Eye (tissue), 1 donor: ENCODE measurements around the gene HSD17B7.

Experiments used
- DNase-seq: peaks from one replicate; pipeline ENCODE4 v3.0.0-alpha.2; 2015

The HSD17B7 gene

GRCh38 chr1:162861101-162861500, 70.6 kb downstream of the HSD17B7 start, which contains the start of gene CCDC190:
Gene CCDC190, minus strand, starts transcription at chr1:162861175. Its CDS starts 1,529 bp downstream, at chr1:162859646.
- DNase-seq, result no peak

GRCh38 chr1:162861625-162862024, 71.1 kb downstream of the HSD17B7 start:
- DNase-seq, result no peak
